Rectal smooth muscle tissue (tissue), 1 donor: ENCODE data around the gene CMSS1.
A peak's percentile ranks its signal among the peaks of the same experiment; 100 is the strongest.

Experiments
- H3K27ac ChIP-seq: one replicate; pipeline ENCODE4 v1.7.0; 2013; ENCODE audit warnings: low read depth, low read length, inconsistent platforms
- H3K27me3 ChIP-seq: one replicate; pipeline ENCODE4 v1.7.0; 2013; ENCODE audit warnings: low read length; ENCODE audit not compliant: control insufficient read depth, insufficient read depth
- H3K36me3 ChIP-seq: one replicate; pipeline ENCODE4 v1.7.0; 2013; ENCODE audit warnings: low read length; ENCODE audit not compliant: control insufficient read depth, insufficient read depth
- H3K4me1 ChIP-seq: one replicate; pipeline ENCODE4 v1.7.0; 2013; ENCODE audit warnings: low read length; ENCODE audit not compliant: control insufficient read depth, insufficient read depth
- H3K4me3 ChIP-seq: one replicate; pipeline ENCODE4 v1.7.0; 2013; ENCODE audit warnings: low read length
- H3K9ac ChIP-seq: one replicate; pipeline ENCODE4 v1.7.0; 2013; ENCODE audit warnings: low read length

The CMSS1 gene

GRCh38 chr3:99789011-99789721 is 28.5 kb upstream of the CMSS1 start:
- Histone ChIP-seq H3K27ac (no peak overlapping the region), H3K4me3 (no peak overlapping the region), H3K27me3 (no peaks in the 10 kb centered on the region), H3K4me1 (peaks cover 3% of the 10 kb centered on the region), H3K9ac (no peak overlapping the region), H3K36me3 (no peaks in the 10 kb centered on the region)

- H3K9ac ChIP-seq: no peak overlapping the region
- H3K4me3 ChIP-seq: no peak overlapping the region
- H3K27me3 ChIP-seq: no peaks in the 10 kb centered on the region
- H3K36me3 ChIP-seq: no peaks in the 10 kb centered on the region
- H3K27ac ChIP-seq: no peak overlapping the region
- no peaks in the 10 kb centered on the region for H3K4me1 ChIP-seq
These were observed 23.2 kb upstream of the CMSS1 start for GRCh38 chr3:99794485-99794884.

GRCh38 chr3:99795573-99795972 is 22.1 kb upstream of the CMSS1 start:
- no peaks in the 10 kb centered on the region for H3K4me1 ChIP-seq
- H3K27ac ChIP-seq: no peak overlapping the region
- H3K36me3 ChIP-seq: no peaks in the 10 kb centered on the region
- no peak overlapping the region for H3K4me3 ChIP-seq
- no peaks in the 10 kb centered on the region for H3K27me3 ChIP-seq
- no peak overlapping the region for H3K9ac ChIP-seq

GRCh38 chr3:99799422-99799821 is 18.2 kb upstream of the CMSS1 start:
- Histone ChIP-seq H3K9ac (no peak overlapping the region), H3K4me1 (no peaks in the 10 kb centered on the region), H3K27me3 (no peaks in the 10 kb centered on the region), H3K4me3 (no peak overlapping the region), H3K27ac (no peak overlapping the region), H3K36me3 (no peaks in the 10 kb centered on the region)

GRCh38 chr3:99803297-99803696 is 14.4 kb upstream of the CMSS1 start:
- Histone ChIP-seq H3K36me3 (no peaks in the 10 kb centered on the region), H3K4me3 (no peak overlapping the region), H3K27ac (no peak overlapping the region), H3K9ac (no peak overlapping the region), H3K27me3 (no peaks in the 10 kb centered on the region), H3K4me1 (no peaks in the 10 kb centered on the region)

GRCh38 chr3:99805160-99805559 is 12.5 kb upstream of the CMSS1 start:
- Histone ChIP-seq H3K9ac (no peak overlapping the region), H3K4me3 (no peak overlapping the region), H3K4me1 (no peaks in the 10 kb centered on the region), H3K36me3 (no peaks in the 10 kb centered on the region), H3K27me3 (no peaks in the 10 kb centered on the region), H3K27ac (no peak overlapping the region)

GRCh38 chr3:99808163-99808794 is 9.4 kb upstream of the CMSS1 start:
- Histone ChIP-seq H3K4me1 (no peaks in the 10 kb centered on the region), H3K4me3 (no peak overlapping the region), H3K27me3 (no peaks in the 10 kb centered on the region), H3K9ac (no peak overlapping the region), H3K27ac (no peak overlapping the region), H3K36me3 (no peaks in the 10 kb centered on the region)

- Histone ChIP-seq H3K9ac (no peak overlapping the region), H3K4me3 (no peak overlapping the region), H3K27ac (no peak overlapping the region)
These were observed 8.1 kb upstream of the CMSS1 start for GRCh38 chr3:99809565-99809964.

GRCh38 chr3:99810403-99810802 is 7.3 kb upstream of the CMSS1 start:
- H3K4me1 ChIP-seq: no peaks in the 10 kb centered on the region
- H3K27ac ChIP-seq: no peak overlapping the region
- no peaks in the 10 kb centered on the region for H3K36me3 ChIP-seq
- no peaks in the 10 kb centered on the region for H3K27me3 ChIP-seq
- H3K4me3 ChIP-seq: no peak overlapping the region
- no peak overlapping the region for H3K9ac ChIP-seq

More at GRCh38 chr3:99809565-99809964, 8.1 kb upstream of the CMSS1 start:
- Histone ChIP-seq H3K27me3 (no peaks in the 10 kb centered on the region), H3K4me1 (no peaks in the 10 kb centered on the region), H3K36me3 (no peaks in the 10 kb centered on the region)

- Histone ChIP-seq H3K4me3 (peak overlapping the region; percentile 75), H3K9ac (peak overlapping the region; percentile 6), H3K27ac (peak overlapping the region; percentile 85), H3K27me3 (no peaks in the 10 kb centered on the region), H3K4me1 (peaks cover 5% of the 10 kb centered on the region), H3K36me3 (no peaks in the 10 kb centered on the region)
These were observed 620 bp upstream of the CMSS1 start for GRCh38 chr3:99817047-99817436.

- Histone ChIP-seq H3K27ac (no peak overlapping the region), H3K36me3 (no peaks in the 10 kb centered on the region), H3K4me3 (peak overlapping the region; percentile 75), H3K9ac (no peak overlapping the region), H3K4me1 (peaks cover 5% of the 10 kb centered on the region), H3K27me3 (no peaks in the 10 kb centered on the region)
These were observed 1.2 kb downstream of the CMSS1 start for GRCh38 chr3:99818818-99819217.

- no peak overlapping the region for H3K27ac ChIP-seq
- H3K36me3 ChIP-seq: no peaks in the 10 kb centered on the region
- H3K27me3 ChIP-seq: no peaks in the 10 kb centered on the region
- no peak overlapping the region for H3K9ac ChIP-seq
- no peaks in the 10 kb centered on the region for H3K4me1 ChIP-seq
- H3K4me3 ChIP-seq: no peak overlapping the region
These were observed 6.4 kb downstream of the CMSS1 start for GRCh38 chr3:99823723-99824711.
